GM08714 (cell line): ENCODE results near the gene BACE1.
A peak's percentile ranks its signal among the peaks of the same experiment; 100 is the strongest.

Source experiments
- H3K4me3 ChIP-seq: fragments of 200-500 bp; sonication (Bioruptor generic); 2 replicates; pipeline ENCODE4 v1.5.1; 2014; ENCODE audit warnings: mild to moderate bottlenecking, low read length, inconsistent platforms
- ZNF274 ChIP-seq: IDR thresholded peaks from 2 replicates; pipeline ENCODE4 v1.6.1; 2012; ENCODE audit warnings: mild to moderate bottlenecking, low read depth, low read length

Gene BACE1

GRCh38 chr11:117316197-117316961, at the start of gene BACE1:
BACE1 (minus strand) TSS chr11:117316256; CDS start chr11:117315795, 461 bp downstream.
- no peak for TF ChIP-seq ZNF274
- peak within 1 kb of the TSS; percentile 43; the same call in 1 of the 2 replicates for H3K4me3 ChIP-seq

DNA sequence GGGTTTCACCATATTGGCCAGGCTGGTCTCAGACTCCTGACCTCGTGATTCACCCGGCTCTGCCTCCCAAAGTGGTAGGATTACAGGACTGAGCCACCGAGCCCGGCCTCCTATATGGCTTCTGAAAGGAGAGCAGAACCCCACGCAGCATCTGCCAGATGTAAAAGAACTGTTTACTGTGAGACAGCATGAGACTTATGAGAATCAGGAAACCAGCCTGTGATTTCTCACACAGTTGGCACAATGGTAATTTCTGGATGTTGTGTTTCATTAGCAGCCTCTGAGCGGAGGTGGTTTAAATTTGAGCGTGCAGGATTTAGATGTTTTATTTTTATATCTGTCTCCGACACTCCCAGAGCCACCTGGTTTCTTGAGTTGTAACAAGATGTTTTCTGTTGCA, 45.4 kb upstream of the BACE1 start:
- no peak overlapping the region for H3K4me3 ChIP-seq

DNA sequence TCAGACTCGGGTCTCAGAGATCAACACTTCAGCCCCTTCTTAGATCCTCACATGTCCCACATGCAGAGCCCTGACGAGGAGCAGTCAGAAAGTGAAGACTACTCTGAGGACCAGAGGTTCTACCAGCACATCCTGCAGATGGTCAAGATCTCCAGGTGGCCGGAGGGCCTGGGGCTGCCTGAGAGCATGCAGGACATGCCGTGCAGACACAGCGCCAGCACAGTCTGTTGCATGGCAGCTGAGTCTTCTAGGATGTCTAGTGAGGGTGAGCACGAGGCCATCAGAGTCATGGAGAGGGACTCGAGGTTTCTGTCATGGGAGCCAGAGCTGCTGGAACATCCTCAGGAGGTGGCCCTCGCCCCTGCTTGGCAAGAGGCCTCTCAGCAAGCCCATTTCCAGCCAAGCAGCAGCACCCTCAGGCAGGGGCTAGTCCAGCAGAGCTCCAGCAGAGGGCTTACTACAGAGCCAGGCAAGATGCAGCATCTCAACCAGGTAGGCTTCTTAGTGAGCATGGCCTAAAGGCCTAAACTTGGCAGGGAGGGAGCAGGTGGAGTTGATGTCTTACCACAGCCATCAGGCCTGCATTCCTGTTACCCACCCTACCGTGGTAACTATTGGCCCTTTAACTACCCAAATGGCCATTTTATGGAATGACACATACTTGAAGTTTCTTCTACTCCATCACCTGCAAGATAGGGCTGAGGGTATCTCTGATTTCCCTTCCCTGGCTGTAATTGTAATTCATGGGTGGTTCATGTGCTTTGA, 40.3 kb upstream of the BACE1 start:
- TF ChIP-seq ZNF274 = no peak

More for the DNA sequence above, 45.4 kb upstream of the BACE1 start:
- no peak for TF ChIP-seq ZNF274

DNA sequence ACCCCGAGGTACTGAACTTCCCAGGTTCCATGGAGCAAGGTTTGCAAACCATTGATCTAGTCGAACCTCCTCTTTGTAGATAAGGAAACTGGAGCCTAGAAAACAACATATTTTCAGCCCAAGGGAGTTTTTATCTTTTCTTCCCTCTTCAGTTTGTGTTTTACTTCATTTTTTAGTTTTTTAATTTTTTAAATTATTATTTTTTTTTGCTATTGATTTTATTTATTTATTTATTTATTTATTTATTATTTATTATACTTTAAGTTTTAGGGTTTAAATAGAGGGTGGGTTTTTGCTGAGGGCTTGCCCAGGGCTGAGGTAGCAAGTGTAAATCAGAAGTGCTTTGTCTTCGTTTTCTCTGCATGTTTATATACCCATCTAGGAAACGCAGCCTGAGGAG, 38.5 kb upstream of the BACE1 start:
- H3K4me3 ChIP-seq = no peak overlapping the region
- no peak for TF ChIP-seq ZNF274

More for the DNA sequence above, 40.3 kb upstream of the BACE1 start:
- no peak overlapping the region for H3K4me3 ChIP-seq

DNA sequence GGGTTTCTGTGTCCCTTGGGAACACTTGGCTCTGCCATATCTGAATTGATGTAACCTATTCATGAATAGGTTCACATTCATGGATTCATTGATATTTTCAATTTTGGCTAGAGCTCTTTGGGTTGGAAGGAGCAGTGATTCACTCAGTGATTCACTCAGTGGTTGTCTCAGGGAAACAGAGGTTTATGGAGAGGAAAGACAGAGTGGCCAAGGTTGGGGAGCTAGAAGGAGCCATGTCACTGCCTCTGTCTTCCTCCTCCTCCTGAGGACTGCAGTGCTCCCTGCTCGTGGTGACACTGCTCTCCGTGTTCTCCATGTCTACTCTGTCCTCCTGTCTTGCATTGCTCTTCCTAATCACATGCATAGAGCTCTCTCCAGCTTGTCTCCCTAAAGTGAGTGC, 29.0 kb upstream of the BACE1 start:
- no peak overlapping the region for H3K4me3 ChIP-seq
- TF ChIP-seq ZNF274 = no peak

- no peak for TF ChIP-seq ZNF274
Measured at GRCh38 chr11:117337076-117337475, 21.0 kb upstream of the BACE1 start.

GRCh38 chr11:117335399-117335798, 19.3 kb upstream of the BACE1 start:
- no peak overlapping the region for H3K4me3 ChIP-seq
- no peak for TF ChIP-seq ZNF274

More at GRCh38 chr11:117337076-117337475, 21.0 kb upstream of the BACE1 start:
- H3K4me3 ChIP-seq = no peak overlapping the region

DNA sequence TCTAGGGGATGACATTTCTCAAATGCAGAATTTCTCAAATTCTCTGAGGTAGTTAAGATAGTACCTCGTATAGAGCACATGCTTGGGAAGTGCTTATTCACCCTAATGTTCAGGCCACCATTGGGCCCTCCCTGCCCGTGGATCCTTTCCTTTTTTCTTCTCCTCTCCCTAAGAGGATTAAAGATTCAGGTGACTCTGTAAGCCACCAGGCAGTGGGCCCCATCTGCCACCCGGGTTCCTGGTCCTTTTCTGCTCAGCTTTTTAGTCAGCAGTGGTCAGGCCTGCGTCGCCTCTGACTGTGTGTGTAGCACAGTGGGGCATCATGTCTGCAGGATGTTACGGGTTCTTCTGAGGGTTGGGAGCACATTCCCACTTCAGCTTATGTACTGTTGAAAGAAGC, 18.8 kb upstream of the BACE1 start:
- no peak overlapping the region for H3K4me3 ChIP-seq
- TF ChIP-seq ZNF274 = no peak

GRCh38 chr11:117333917-117334316, 17.9 kb upstream of the BACE1 start:
- TF ChIP-seq ZNF274 = no peak
- H3K4me3 ChIP-seq = no peak overlapping the region

- H3K4me3 ChIP-seq = no peak overlapping the region
Measured at GRCh38 chr11:117332843-117333242, 16.8 kb upstream of the BACE1 start.

GRCh38 chr11:117328375-117329010, 12.4 kb upstream of the BACE1 start:
- TF ChIP-seq ZNF274 = no peak
- H3K4me3 ChIP-seq = peak overlapping the region; percentile 91

More at GRCh38 chr11:117332843-117333242, 16.8 kb upstream of the BACE1 start:
- no peak for TF ChIP-seq ZNF274

GRCh38 chr11:117327567-117328374, 11.7 kb upstream of the BACE1 start, which contains the start of gene CEP164:
CEP164 (plus strand) TSS chr11:117327854; CDS start chr11:117338587, 10,733 bp downstream.
- TF ChIP-seq ZNF274 = no peak
- H3K4me3 ChIP-seq = peak within 1 kb of the TSS; percentile 91

GRCh38 chr11:117327255-117327566, 11.2 kb upstream of the BACE1 start:
- H3K4me3 ChIP-seq = peak overlapping the region; percentile 91; the same call in 1 of the 2 replicates
